Measurements from ENCODE around the gene HTD2.

GRCh38 chr3:58292866-58293265 is 13.5 kb upstream of the HTD2 start:
- TF ChIP-seq PML (IDR thresholded peaks at IDR 0.05; ENCODE audit: low read length) = no peak
- TF ChIP-seq BHLHE40 (IDR thresholded peaks at IDR 0.05; ENCODE audit: low read length) = no peak
- no peak for TF ChIP-seq POLR2AphosphoS2 (IDR thresholded peaks at IDR 0.05; ENCODE audit: low read length)
- TF ChIP-seq ZNF449 (CRISPR knock-in tag; IDR thresholded peaks at IDR 0.05) = no peak
- TF ChIP-seq NR1H2 (CRISPR knock-in tag; IDR thresholded peaks at IDR 0.05) = no peak
- TF ChIP-seq MIER1 (IDR thresholded peaks at IDR 0.05; ENCODE audit: low read depth) = no peak

Measured in K562 (cell line).